NCI-H446 treated with DMSO at 0.1 percent for 48 hours (cell line): ENCODE measurements around the gene LIAS.
"Not testable (repeated sequence)": the region's sequence is repeated elsewhere in the genome, so short reads cannot be mapped to it uniquely, and the experiment has no call there.

Experiments used
- DNase-seq: peaks from one replicate; lab custom pipeline; 2025; lab: John Stamatoyannopoulos, UW

Gene LIAS

DNA sequence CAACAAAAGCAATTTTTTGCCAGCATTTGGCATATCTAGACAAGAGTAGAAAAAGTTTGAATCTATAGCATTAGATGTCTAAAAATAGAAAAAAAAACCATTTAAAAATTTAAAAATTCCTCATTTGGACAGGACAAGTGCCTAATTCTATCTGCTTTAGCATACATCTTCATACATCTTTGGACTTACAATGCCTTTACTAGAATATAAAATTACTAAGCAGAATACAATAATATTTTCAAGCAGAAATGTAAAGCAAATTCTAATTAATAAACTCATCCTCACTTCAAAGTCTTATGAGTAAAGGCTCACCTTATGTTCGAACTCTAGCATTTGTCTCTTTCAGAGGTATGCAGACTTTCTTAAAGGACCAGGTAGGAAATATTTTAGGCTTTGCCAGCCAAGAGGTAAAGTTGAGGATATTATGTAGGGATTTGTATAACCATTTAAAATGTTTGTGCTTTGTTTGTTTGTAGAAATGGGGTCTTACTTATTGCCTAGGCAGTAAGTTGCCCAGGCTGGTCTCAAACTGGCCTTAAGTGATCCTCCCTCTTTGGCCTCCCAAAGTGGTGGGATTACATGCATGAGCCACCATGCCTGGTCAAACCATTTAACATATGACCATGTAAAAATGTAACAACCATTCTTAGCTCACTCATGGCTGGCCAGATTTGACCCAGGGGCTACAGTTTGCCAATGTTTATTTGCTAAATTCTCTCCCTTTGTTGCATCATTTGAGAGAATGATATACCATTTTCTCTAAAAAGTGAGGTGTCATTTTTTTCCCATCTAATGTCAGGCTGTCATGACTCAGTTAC is 39.3 kb downstream of the LIAS start:
- DNase-seq = no peak

DNA sequence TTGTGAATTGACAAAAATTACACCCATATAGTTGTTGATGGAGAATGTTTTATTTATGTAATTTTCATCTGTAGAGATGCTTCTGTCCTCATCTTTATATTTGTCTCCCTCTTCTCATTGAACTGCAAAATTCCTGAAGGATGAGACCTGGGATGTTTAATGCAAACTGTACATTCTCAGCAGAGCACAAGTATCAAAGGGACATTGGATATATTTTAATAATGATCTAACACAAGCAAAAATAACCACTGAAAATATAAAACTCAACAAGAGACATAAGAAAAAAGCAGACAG is 39.8 kb downstream of the LIAS start:
- DNase-seq = no peak

DNA sequence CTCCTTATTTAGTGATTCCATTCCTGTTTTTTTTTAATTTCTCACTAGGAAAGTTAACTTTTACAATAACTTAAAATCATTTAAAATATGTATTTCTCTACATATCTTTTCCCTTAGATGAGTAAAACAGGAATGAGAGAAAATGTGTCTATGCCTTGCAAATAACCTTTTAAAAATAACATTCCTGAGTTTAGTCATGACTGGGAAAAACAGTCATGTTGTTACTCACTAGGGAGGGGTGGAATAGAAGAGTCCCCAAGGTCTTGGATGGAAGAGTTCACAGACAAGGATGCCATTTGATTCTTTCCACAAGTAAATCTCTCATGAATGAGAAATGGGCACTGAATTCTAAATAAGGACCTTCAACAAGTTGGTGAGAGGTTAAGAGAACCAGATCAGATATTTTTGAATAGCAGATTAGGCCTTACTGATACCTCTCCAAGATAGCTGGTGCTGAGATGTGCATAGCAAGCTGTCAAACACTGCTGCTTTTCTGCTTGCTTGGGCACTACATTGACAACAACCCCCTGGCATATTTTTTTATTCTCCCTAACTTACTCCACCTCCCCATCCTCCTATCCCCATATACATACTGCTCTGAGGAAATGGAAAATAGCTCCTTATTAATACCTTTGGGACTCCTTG is 43.3 kb downstream of the LIAS start:
- DNase-seq = no peak

DNA sequence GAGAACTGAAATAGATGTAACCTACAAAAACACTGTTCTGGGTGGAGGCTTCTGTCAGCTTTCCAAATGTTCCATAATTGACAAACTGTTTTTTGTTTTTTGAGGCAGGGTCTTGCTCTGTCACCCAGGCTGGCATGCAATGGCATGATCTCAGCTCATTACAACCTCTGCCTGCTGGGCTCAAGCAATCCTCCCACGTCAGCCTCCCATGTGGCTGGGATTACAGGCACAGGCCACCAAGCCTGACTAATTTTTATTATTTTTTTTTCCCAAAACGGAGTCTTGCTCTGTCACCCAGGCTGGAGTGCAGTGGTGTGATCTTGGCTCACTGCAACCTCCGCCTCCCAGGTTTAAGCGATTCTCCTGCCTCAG is 43.8 kb downstream of the LIAS start:
- DNase-seq = not testable (repeated sequence)

DNA sequence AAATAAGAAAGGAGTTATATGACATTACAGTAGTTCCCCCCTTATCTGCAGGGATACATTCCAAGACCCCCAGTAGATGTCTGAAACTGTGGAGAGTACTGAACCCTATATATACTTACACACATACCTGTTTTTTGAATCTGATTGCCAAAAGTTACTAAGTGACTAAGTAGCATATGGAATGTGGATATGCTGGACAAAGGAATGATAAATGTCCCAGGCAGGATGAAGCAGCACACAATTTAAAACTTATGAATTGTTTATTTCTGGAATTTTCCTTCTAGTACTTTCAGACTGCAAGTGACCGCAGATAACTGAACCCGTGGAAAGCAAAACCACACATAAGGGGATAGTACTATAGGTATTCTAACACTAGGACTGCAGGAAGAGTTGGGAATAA is 45.7 kb downstream of the LIAS start:
- DNase-seq = no peak

DNA sequence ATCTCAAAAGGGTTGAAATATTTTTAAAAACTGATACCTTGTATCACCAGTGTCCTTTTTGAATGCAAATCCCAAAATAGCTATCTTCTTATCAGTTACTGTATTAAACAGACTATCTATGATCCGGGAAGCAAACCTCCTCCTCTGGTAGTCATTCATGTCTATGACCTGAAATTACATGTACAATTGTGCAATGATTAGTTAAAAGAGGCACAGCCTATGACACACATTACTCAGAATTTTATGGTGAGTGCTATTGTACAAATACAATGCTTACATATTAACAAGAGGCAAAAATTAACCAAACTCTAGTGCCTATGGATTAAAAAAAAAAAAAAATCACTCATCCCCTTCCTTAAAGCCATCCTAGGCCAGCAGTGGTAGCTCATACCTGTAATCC is 46.7 kb downstream of the LIAS start:
- no peak for DNase-seq

DNA sequence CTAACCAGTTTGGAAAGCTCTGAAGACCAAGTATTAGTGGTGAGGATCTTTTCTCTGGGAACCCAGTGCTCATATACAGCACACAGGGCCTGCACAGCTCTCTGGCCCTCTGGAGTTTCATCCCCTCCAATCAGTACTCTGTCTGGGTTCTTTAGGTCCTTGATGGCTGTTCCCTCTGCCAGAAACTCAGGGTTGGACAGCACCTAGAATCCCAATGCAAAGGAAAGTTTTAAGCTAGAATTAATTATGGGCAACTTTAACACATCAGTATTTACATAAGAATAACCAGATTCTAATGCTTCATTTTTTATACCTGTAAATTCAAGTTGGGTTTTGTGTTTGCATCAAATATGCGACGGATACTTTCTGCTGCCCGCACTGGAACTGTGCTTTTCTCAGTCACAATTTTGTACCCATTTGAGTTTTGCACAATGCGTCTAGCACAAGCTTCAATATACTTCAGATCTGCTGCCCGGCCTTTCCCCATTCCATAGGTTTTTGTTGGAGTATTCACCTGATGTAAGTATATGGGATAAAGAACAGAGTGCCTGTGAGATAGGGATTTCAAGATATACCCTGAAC is 51.6 kb downstream of the LIAS start:
- DNase-seq = no peak

DNA sequence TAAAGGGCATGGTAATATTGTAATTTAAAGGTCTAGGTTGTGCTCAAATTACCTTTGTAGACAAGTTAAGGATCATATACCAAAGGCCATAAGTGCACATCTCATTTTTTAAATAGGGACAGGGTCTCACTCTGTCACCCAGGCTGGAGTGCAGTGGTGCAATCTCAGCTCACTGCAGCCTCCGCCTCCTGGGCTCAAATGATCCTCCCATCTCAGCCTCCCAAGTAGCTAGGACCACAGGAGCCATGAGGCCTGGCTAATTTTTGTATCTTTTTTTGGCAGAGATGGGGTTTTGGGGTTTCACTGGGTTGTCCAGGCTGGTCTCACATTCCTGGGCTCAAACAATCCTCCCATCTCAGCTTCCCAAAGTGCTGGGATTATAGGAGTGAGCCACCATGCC is 55.4 kb downstream of the LIAS start:
- DNase-seq = not testable (repeated sequence)

DNA sequence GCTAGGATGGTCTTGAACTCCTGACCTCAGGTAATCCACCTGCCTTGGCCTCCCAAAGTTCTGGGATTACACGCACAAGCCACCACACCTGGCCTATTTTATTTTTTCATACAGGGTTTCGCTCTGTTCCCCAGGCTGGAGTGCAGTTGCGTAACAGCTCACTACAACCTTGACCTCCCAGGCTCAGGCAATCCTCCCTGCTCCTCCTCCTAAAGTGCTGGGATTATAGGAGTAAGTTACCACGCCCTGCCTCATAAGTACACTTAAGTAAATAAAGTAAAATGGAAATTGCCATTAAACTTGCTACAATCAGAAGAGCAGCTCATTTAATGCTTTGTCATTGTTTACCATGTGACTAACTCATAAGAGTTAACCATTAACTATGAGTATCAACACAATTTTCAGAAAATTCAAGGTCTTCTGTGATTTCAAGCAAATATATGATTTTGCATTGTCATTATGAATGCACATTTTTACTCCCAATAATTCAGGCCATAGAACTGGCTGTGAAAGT is 56.1 kb downstream of the LIAS start:
- DNase-seq = no peak

DNA sequence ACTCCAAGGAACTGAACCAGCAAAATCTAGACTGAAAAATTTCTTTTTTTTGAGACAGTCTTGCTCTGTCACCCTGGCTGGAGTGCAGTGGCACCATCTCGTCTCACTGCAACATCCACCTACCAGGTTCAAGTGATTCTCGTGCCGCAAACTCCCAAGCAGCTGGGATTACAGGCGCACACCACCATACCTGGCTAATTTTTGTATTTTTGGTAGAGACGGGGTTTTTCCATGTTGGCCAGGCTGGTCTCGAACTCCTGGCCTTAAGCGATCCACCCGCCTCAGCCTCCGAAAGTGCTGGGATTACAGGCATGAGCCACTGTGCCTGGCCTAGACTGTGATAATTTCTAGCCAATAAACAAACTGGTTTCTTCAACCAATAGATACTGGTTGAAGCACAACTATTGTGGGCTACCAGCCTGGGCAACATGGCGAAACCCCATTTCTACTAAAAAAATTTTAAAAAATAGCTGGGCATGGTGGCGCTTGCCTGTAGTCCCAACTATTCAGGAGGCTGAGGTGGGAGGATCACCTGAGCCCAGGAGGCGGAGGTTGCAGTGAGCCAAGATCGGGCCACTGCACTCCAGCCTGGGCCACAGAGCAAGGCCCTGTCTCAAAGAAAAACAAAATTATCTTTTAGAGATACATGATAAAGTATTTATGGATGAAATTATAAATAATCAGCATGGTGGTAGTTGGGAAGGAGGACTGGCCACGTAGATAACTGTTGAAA is 57.0 kb downstream of the LIAS start:
- not testable (repeated sequence) for DNase-seq

DNA sequence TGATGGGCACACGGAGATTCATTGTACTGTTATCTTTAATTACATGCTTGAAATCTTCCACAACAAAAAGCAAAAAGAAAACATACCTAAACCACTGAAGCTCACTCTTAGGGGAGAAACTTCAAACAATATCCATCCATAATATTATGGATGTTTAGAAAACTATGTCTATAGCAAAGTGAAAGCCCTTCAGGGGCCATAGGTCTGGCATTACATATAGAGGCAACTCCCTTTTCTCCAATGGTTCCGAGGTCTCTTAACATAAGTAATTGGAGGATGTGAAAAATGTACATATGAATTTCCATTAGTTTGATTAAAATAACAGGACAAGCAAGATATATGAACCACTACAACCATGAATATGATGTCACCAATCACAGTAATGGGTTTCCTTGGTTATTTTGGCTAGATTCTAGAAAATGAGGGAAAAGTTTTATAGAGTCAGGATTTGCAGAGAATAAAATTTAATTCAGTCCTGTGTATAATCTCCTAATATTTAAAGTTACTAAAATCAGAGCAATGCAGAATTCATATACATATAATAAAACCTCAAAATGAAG is 57.6 kb downstream of the LIAS start:
- no peak for DNase-seq

DNA sequence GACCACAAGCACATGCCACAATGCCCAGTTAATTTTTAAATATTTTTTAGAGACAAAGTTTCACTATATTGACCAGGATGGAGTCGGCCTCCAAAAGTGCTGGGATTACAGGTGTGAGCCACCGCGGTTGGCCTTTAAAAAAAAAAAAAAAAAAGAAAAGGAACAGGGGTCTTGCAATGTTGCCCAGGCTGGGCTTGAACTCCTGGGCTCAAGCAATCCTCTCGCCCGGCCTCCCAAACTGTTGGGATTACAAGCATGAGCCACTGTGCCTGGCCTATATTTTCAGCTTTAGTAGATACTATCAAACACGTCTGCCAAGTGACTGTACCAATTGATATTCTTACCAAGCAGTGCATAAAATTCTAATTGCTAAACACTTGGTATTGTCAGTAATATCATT is 59.6 kb downstream of the LIAS start:
- no peak for DNase-seq

DNA sequence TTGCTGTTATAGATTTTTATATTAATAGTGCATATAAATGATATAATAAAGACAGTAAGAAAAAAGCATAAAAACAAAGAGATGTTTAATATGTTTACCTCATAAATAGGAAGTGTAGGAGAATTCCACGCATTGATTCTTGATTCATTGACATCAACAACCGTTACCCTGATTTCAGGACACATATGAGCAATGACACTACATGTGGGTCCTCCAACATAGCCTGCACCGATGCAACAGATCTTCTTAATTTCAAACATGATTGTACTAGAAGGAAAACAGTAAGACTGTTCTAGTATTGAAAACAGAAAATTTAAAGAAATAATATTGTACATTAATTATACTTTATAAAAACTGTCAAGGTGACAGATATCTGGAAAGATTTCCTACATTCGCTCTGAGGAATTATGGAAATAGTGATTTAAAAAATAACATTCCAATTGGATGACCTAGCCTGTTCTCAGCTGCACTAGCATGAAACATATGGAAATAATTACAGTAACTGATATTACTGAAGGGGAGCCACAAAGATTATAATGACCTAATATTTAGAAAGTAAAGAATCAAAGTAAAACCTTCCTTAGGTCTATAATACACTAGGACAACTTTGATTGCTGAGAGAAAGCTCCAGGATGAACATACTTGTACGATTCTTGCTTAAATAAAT is 62.5 kb downstream of the LIAS start:
- no peak for DNase-seq

DNA sequence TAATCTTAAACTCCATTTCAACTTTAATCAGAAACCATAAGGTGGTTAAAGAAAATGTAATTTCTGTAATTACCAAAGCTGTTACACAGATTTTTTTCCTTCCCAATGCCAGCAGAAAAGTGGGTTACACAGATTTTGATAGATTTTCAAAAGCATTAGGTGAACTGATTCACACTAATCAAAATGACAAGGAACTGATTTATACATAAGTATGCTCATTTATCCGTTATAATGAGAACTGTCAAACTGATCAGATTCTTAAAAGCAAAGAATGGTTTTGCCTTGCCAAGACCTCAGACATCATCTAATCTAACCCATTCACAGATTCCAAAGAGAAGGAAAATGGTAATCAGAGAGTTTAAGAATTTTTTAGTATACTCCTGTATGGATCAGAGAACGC is 63.2 kb downstream of the LIAS start:
- no peak for DNase-seq

DNA sequence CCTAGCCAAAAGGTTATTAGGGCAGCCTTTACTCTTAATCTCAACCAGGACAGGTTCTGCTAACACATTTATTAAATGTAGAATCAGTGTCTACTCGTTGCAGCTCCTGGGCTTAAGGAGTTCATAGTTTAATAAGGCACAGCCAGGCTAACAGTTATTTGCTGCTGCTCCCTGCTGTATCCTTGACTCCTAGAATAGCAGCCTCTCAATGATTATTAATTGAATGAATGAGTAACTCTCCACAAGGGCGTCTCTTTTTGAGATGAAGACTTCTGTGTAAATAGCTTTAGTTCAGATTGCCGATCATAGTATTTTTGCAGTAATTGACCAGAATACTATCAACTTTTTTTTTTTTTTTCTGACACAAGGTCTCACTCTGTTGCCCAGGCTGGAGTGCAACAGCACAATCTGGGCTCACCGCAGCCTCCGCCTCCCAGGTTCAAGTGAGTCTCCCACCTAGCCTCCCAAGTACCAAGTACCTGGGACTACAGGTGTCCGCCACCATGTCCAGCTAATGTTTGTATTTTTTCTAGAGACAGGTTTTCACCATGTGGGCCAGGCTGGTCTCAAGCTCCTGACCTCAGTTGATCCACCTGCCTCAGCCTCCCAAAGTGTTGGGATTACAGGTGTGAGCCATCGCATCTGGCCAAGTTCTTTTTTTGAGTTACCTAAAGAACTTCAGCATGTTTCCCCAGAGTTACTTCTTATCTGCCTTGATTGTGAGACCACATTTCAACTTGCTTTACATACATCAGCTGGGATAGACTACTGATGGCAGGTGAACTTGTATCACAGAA is 65.5 kb downstream of the LIAS start:
- DNase-seq = no peak

DNA sequence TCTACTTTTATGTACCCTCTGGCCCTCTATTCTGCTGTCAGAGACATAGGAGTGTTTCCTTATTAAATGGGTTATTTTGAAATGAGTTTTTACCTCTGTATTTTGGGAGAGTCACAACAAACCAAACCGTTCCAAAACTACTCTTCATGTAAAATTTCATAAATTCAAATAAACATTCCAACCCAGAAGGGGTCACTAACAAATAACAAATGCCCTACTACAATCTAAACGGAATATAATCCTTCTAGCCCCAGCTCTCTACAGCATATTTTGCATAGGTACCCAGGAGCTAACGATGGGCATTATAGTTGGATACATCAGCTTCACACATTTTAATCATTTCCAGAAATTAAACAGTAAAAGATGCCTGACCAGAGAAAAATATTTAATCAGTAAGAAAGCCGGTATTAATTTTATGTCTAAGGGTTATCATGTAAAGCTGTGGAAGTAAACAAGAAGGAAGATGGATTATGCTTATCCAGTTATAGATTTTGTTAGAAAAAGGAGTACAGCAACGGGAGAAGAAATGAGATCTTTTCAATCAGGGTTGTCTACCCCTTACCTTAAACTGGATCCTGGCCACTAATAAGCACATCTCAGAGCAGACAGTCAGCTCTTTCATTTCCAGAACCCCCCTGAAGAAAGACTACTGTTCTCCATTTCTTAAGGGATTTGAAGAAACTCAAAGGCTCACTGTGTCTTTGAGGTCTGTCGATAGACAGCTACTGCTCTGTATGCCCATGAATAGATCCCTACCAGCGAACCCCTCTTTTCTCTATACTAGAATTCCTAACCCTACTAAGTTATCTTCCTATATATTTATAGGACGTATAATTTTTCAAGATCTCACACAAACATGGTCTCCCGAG is 67.2 kb downstream of the LIAS start:
- DNase-seq = no peak

DNA sequence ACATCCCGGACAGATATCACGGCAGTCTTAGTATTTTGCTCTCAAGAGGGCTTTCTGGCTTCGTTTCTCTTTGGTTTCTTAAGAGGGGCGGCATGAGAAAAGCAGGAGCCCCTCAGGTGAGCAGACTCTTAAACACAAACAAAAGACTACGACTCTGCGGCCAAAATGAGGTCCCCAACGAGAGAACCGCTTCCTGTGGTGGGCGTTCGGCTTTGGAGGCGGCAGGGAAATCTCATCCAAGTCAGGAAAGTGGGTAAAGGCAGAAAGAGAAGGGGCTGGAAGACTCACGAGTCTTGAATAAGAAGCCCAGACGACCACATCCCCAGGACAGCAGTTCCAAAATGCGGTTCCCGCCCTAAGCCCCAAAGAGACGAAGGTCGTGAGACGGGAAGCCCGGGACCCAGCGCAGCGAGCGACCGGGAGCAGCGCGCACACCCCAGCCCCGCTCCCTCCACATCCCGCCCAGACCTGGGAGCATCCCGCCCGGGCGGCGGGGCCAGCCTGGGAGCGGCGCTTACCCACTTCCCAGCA is 68.0 kb downstream of the LIAS start:
- DNase-seq = no peak

DNA sequence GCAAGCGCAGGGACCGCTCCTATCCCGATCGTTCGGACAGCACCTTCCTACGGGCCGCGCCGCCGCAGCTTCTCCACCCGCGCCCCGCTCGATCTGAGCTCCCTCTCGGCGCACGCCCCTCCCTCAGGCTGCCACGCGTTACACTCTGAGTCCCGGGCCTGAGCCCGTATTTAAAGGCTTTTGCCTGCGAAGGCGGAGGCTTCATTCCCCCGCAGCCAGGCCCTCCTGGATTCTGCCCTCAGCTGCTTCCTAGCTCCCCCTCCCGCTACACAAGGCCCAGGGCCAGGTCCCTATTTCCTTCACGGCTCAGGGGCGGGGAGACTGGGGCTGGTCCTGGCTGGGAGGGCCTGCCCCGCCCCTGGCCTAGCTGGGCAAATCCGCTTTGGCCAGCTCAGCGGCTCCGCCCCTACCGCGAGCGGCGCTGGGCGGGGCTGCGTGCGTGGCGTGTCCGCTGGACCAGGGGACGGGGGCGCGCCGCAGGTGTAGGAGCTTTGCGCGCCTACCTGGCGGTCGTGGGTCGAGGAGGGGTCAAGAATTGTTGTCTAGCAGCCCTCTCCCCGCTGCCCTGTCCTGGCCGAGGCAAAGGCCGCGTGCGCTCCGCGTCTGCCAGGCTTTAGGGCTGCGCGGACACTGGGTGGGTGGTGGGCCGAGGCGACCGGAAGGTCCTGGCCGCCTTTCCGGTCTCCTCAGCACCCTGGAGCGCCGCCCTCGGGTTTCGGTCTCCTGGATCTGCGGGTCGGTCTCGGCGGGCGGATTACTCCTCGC is 68.6 kb downstream of the LIAS start, which contains the start of gene UGDH:
UGDH (minus strand) TSS at position 144 of the 765 bp plus-strand sequence. CDS start 5,927 bp downstream, outside the sequence.
- peak; percentile 90 for DNase-seq

DNA sequence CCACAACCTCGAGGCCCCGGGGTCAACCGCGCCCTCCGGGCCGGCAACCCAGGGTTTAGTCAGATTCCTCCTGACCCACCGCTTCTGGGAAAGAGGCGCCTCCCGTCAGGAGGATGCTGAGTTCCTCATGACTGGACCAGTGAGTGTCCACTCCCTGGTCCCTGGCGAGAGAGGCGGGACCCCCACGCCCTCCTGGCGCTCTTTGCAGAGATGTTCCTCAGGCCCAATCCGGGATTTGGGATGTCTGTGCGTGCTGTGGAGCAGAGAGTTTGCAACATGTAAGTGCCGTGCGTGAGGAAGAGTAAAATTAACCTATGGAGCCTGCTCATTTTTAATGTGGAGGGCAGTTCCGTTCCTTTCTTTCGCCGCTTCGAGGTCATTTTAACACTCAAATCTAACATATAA is 69.2 kb downstream of the LIAS start:
- DNase-seq = no peak
